HepG2 (cell line): Measurements from ENCODE around the gene ARCN1. TPM values are rescaled to one million over a fixed set of nuclear protein-coding genes. Genes with fewer than 3 reads are reported as not detected.
A peak's percentile ranks its signal among the peaks of the same experiment; 100 is the strongest.

Experiments used
- ATAC-seq: fragments of 200-7000 bp; cut with Tn5 transposase; 3 replicates; pipeline ENCODE4 v1.9.1; 2020; ENCODE audit warnings: mild to moderate bottlenecking, moderate library complexity
- BruUV-seq: library from RNA; stranded (reverse); fragments of 400-500 nt; replicated peaks from 2 replicates; lab custom pipeline; 2021; lab: Mats Ljungman, UMichigan
- CTCF ChIA-PET: fragments of 300-600 bp; formaldehyde crosslinking; extraction: SDS; loops from one replicate; lab custom pipeline; 2021; ENCODE audit warnings: low total read pairs, inconsistent platforms, low intra/inter-chr PET ratio; lab: Yijun Ruan, JAX
- POLR2A ChIA-PET: fragments of 350-600 bp; sonication (Branson Sonifier 250); formaldehyde crosslinking; loops from one replicate; lab custom pipeline; 2020; ENCODE audit warnings: antibody characterized with exemption, inconsistent platforms; lab: Yijun Ruan, JAX
- DNase-seq: peaks from one replicate; pipeline ENCODE4 v3.0.0-alpha.2; 2015; ENCODE audit warnings: low spot score
- FAIRE-seq: peaks from 3 replicates; lab custom pipeline; 2011; peaks lifted over from hg19 to GRCh38; lab: Jason Lieb, UNC
- H2AFZ ChIP-seq: one replicate; pipeline ENCODE4 v1.6.1; 2011; ENCODE audit warnings: low read length, inconsistent platforms
- H3K27ac ChIP-seq: fragments of 300-600 bp; 3 replicates; pipeline ENCODE4 v1.8.0; 2011; ENCODE audit warnings: mixed run types, mild to moderate bottlenecking, mixed read lengths, low read length, inconsistent platforms; ENCODE audit not compliant: insufficient read depth; ENCODE audit errors: extremely low read length
- H3K27me3 ChIP-seq, 2 experiments: fragments of 200-600 bp in 1 of 2; 2 replicates in 1 of 2; 3 replicates in 1 of 2; pipeline versions ENCODE4 v1.6.0 to v1.8.0; 2011; ENCODE audit warnings: low read length in 2 of 2, mild to moderate bottlenecking in 2 of 2, moderate library complexity in 2 of 2, inconsistent platforms in 1 of 2; ENCODE audit not compliant: insufficient read depth in 2 of 2, control insufficient read depth in 1 of 2
- H3K36me3 ChIP-seq, 2 experiments: fragments of 200-600 bp in 1 of 2; replicated peaks in 1 of 2; 2 replicates in 1 of 2; 3 replicates in 1 of 2; pipeline versions ENCODE4 v1.5.1 to v1.8.0; 2011; ENCODE audit warnings: low read length in 2 of 2, inconsistent platforms in 1 of 2; ENCODE audit not compliant: insufficient read depth in 2 of 2, control insufficient read depth in 1 of 2
- H3K4me1 ChIP-seq: 2 replicates; pipeline ENCODE4 v1.5.1; 2012; ENCODE audit warnings: low read length, inconsistent platforms; ENCODE audit not compliant: insufficient read depth
- H3K4me2 ChIP-seq: 2 replicates; pipeline ENCODE4 v1.6.0; 2011; ENCODE audit warnings: low read depth, low read length, inconsistent platforms
- H3K4me3 ChIP-seq, 3 experiments: fragments of 200-600 bp in 1 of 3; sonication (generic), shearing (Covaris generic) in 1 of 3; replicated peaks in 1 of 3; 2 replicates each; pipeline ENCODE4 v1.5.1; 2011 to 2016; ENCODE audit warnings: low read length in 3 of 3, inconsistent platforms in 2 of 3, low read depth in 2 of 3, mild to moderate bottlenecking in 2 of 3, control low read depth in 1 of 3, mixed read lengths in 1 of 3; ENCODE audit not compliant: insufficient read depth in 1 of 3
- H3K79me2 ChIP-seq: one replicate; pipeline ENCODE4 v1.6.1; 2011; ENCODE audit warnings: low read length, inconsistent platforms; ENCODE audit not compliant: insufficient read depth
- H3K9ac ChIP-seq: 2 replicates; pipeline ENCODE4 v1.6.0; 2011; ENCODE audit warnings: mild to moderate bottlenecking, low read depth, low read length, inconsistent platforms; ENCODE audit not compliant: insufficient read depth
- H3K9me3 ChIP-seq: 2 replicates; pipeline ENCODE4 v1.5.1; 2012; ENCODE audit warnings: mild to moderate bottlenecking, low read length
- H4K20me1 ChIP-seq: 2 replicates; pipeline ENCODE4 v1.6.0; 2011; ENCODE audit warnings: inconsistent platforms, mild to moderate bottlenecking, low read length, moderate library complexity; ENCODE audit not compliant: insufficient read depth
- CEBPG ChIP-seq: IDR thresholded peaks from 2 replicates; pipeline ENCODE4 v1.6.1; 2016
- FOXK2 ChIP-seq: fragments of 450-650 bp; IDR thresholded peaks from 2 replicates; pipeline ENCODE4 v1.6.1; 2016
- MAZ ChIP-seq, 2 experiments: sonication (generic) in 1 of 2; formaldehyde crosslinking in 1 of 2; IDR thresholded peaks; 2 replicates each; pipeline versions ENCODE4 v1.5.0 to v1.6.1; 2012 to 2020; ENCODE audit warnings: low read depth in 2 of 2, mild to moderate bottlenecking in 2 of 2, borderline replicate concordance in 1 of 2, improper control_type of control experiment in 1 of 2, low read length in 1 of 2, missing genetic modification reagents in 1 of 2, moderate library complexity in 1 of 2
- MIXL1 ChIP-seq: IDR thresholded peaks from 2 replicates; pipeline ENCODE4 v1.6.1; 2016
- NPAS2 ChIP-seq: sonication (generic); formaldehyde crosslinking; IDR thresholded peaks from 2 replicates; pipeline ENCODE4 v1.8.0; 2022; ENCODE audit warnings: mild to moderate bottlenecking, missing genetic modification reagents, borderline replicate concordance
- PHF5A ChIP-seq: IDR thresholded peaks from one replicate; pipeline ENCODE4 v1.6.1; 2018; ENCODE audit warnings: low read depth, missing genetic modification reagents; ENCODE audit not compliant: unreplicated experiment
- RBM39 ChIP-seq: fragments of 200-400 bp; formaldehyde crosslinking; IDR thresholded peaks from one replicate; pipeline ENCODE4 v1.6.1; 2018; ENCODE audit warnings: antibody characterized with exemption, mild to moderate bottlenecking, low read depth, low read length; ENCODE audit not compliant: poor library complexity, severe bottlenecking
- SIX1 ChIP-seq: sonication (generic); formaldehyde crosslinking; IDR thresholded peaks from 2 replicates; pipeline ENCODE4 v1.4.0; 2020; ENCODE audit warnings: missing genetic modification reagents, borderline replicate concordance
- SNRNP70 ChIP-seq: fragments of 200-400 bp; formaldehyde crosslinking; IDR thresholded peaks from 2 replicates; pipeline ENCODE4 v1.6.1; 2017; ENCODE audit warnings: mild to moderate bottlenecking, low read depth, low read length, moderate library complexity
- SRY ChIP-seq: sonication (generic); formaldehyde crosslinking; IDR thresholded peaks from 2 replicates; pipeline ENCODE4 v1.8.0; 2022; ENCODE audit warnings: mild to moderate bottlenecking, missing genetic modification reagents
- TBX2 ChIP-seq: sonication (generic); formaldehyde crosslinking; IDR thresholded peaks from 2 replicates; pipeline ENCODE4 v1.5.0; 2020; ENCODE audit warnings: missing genetic modification reagents, mild to moderate bottlenecking, borderline replicate concordance
- TCF7 ChIP-seq: sonication (generic); IDR thresholded peaks from 2 replicates; pipeline ENCODE4 v1.6.1; 2016; ENCODE audit warnings: antibody characterized with exemption, low read depth
- TGIF2 ChIP-seq: IDR thresholded peaks from 2 replicates; pipeline ENCODE4 v1.6.1; 2016; ENCODE audit warnings: control low read depth, missing compliant biosample characterization
- ZFP90 ChIP-seq: sonication (generic); formaldehyde crosslinking; IDR thresholded peaks from 2 replicates; pipeline ENCODE4 v1.8.0; 2022; ENCODE audit warnings: missing genetic modification reagents, mild to moderate bottlenecking, inconsistent platforms, borderline replicate concordance
- ZNF263 ChIP-seq: sonication (generic); formaldehyde crosslinking; IDR thresholded peaks from 2 replicates; pipeline ENCODE4 v1.4.0; 2020; ENCODE audit warnings: missing genetic modification reagents
- ZNF550 ChIP-seq: sonication (generic); formaldehyde crosslinking; IDR thresholded peaks from 2 replicates; pipeline ENCODE4 v1.4.0; 2020; ENCODE audit warnings: mild to moderate bottlenecking, missing genetic modification reagents, borderline replicate concordance
- ZNF562 ChIP-seq: sonication (generic); formaldehyde crosslinking; IDR thresholded peaks from 2 replicates; pipeline ENCODE4 v1.8.0; 2022; ENCODE audit warnings: missing genetic modification reagents, borderline replicate concordance
- WGBS: methylation state at CpG from one replicate; pipeline ENCODE4 v1.1.6; 2017; ENCODE audit warnings: low lambda C conversion rate; 5-methylcytosine and 5-hydroxymethylcytosine counted together
- in situ Hi-C: cut with HindIII; loops from 2 replicates; pipeline ENCODE4 v1.10.0; 2017; ENCODE audit warnings: low pct_unique_long_range_greater_than_20kb; ENCODE audit not compliant: extremely low pct_ligation_motif_present
- intact Hi-C: fragments of 100-400 bp; cut with micrococcal nuclease; formaldehyde crosslinking; loops from one replicate; pipeline ENCODE4 v1.10.0; 2022; ENCODE audit not compliant: unreplicated experiment
- polyA plus RNA-seq, 8 experiments: library from polyadenylated mRNA; depleted of rRNA in 3 of 8; stranded (reverse) in 7 of 8; unstranded in 1 of 8; fragments of >200 nt; fragmentation: Illumina TruSeq in 4 of 8; extraction: Trizol in 4 of 8; gene quantifications; 2 replicates each; pipeline versions ENCODE4 v1.2.1 to v1.2.3, GENCODE V29; 2011 to 2016; ENCODE audit warnings: low read depth in 4 of 8, missing spikeins in 1 of 8, mixed read lengths in 1 of 8; ENCODE audit not compliant: insufficient read depth in 1 of 8
- total RNA-seq, 5 experiments: library from RNA; depleted of rRNA; stranded (reverse); fragments of >200 nt; fragmentation: Illumina TruSeq; extraction: Trizol; gene quantifications; 2 replicates each; pipeline ENCODE4 v1.2.3, GENCODE V29; 2016; ENCODE audit warnings: low read depth in 1 of 5
- TF ChIP-seq, protein P1 (sequence below): sonication (generic); formaldehyde crosslinking; IDR thresholded peaks from 2 replicates; pipeline ENCODE4 v1.8.1; 2023; ENCODE audit warnings: mild to moderate bottlenecking, missing genetic modification reagents

Gene ARCN1
- total and polyA plus RNA-seq, 2 of the 13 experiments (the other 11 are each of a cell fraction or from before 2014, with no cell fraction given) = 148 to 200 TPM

DNA sequence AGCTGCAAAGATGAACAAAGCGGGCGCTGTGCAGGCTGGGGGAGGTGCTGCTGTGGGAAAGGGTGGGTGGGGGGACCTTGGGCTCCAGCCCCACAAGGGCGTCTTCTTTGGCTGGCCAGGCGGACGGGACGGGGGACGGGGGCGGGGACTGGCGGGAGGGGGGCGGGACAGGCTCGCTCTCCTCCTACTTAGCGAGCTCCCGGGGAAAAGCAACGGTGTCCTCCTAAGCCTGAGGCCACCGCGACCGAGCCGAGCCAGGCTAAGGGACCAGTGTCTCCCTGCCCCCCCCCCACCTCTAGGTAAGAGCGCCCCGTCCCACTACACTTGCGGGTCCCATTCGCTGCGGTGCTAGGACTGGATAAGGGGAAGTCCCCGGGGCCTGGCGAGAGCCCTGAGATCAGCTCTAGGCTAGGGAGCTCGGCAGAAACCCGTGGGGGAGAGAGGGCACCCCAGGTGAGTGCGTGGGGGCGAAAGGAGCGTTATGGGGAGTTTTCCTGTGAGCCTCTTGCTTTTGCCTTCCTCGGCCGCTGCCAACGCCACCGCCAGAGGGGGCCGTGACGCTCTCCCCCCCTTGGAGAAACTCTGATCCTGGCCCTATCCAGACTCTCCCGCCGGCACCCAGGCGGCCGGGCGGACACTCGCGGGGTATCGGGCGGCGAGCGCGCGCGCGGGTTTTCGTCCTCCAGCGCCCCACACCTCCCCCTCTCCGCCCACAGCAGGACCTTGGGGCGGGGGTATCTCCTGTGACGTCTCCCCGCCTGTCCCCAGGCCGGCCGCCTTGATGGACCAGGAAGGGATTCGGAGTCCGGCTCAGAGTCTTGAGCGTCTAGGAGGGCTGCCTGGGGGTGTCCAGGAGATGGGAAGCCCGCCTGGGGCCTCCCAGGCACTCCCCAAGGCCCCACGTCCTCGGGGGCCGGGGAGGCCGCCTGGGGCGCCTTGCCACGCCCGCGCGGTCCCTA lies 35.5 kb downstream of the ARCN1 start, which contains the start of gene PHLDB1 (continued):
- TF ChIP-seq FOXK2 (no peak), RBM39 (no peak), PHF5A (no peak), ZNF562 (no peak), TGIF2 (CRISPR knock-in tag) (no peak), MAZ (IDR thresholded peaks at IDR 0.05; ENCODE audit: borderline replicate concordance, low read depth, low read length) (no peak), MAZ (CRISPR knock-in tag; IDR thresholded peaks at IDR 0.05; ENCODE audit: low read depth) (no peak), NPAS2 (CRISPR knock-in tag) (no peak)

DNA sequence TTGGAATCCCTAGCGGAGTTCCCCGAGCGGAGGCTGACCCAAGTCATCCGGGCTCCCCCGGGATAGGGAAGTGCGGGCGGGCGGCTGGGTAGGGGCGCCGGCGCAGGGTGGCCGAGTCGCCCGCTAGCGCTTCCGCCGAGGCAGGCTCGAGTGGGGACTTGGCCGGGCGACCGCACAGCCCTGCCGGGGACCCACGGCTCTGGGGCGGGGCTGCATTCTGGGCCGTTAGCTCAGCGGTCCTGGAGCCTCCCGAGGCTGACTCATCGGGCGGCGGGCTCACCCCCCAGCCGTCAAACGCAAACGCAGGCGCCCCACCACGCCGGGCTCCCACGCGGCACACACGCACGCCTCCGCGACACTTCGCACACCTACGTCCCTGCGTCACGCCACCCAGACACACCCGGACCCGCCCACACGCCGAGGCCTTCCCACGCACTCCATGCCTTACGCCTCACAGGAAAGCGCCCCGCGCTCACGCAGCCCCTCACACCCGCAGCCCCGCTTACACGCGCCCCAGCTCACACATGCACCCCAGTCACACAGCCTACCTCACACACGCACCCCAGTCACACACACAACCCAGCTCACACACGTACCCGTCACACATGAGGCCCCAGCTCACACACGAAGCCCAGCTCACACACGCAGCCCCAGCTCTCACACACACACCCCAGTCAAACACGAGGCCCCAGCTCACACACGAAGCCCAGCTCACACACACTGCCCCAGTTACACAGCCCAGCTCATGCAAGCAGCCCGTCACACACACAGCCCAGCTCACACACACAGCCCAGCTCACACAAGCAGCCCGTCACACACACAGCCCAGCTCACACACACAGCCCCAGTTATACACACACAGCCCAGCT lies 36.4 kb downstream of the ARCN1 start:
- ChIA-PET POLR2A (interaction anchor here (0.8 to 6.9 kb wide), 5 partner anchors 8 to 37 kb away, joined by 3 to 83 read pairs (median 4); partner anchors contain the start of gene ARCN1), CTCF (interaction anchor here (2.1 kb wide), 1 partner anchor 51 kb away, joined by 16 read pairs; no protein-coding TSS in a partner anchor)
- peak; percentile 41 for ATAC-seq
- peak overlapping the region; percentile 91 for H3K4me2 ChIP-seq
- peak overlapping the region; percentile 65 to 84 (median 81) for H3K4me3 ChIP-seq
- no peak overlapping the region for H3K27ac ChIP-seq
- no peak for FAIRE-seq
- in situ Hi-C loops (no loop called here), intact Hi-C loops (loop anchor here (5.0 kb wide), 1 partner anchor 36 kb away; the partner anchor contains the start of gene ARCN1)
- H3K79me2 ChIP-seq = no peaks in the 10 kb centered on the region
- no peaks in the 10 kb centered on the region for H4K20me1 ChIP-seq
- no peaks in the 10 kb centered on the region for H3K36me3 ChIP-seq
- DNase-seq = no peak
- H3K4me1 ChIP-seq = peaks cover 39% of the 10 kb centered on the region
- whole genome bisulfite sequencing = 78% methylated on average over 23 of the region's 69 CpGs
- H2AFZ ChIP-seq = no peak overlapping the region
- H3K27me3 ChIP-seq = peaks cover 0 to 6% of the 10 kb centered on the region in 2 experiments; a peak in 1 of 5 replicates
- no TSS peak for BruUV-seq
- H3K9ac ChIP-seq = peak overlapping the region; percentile 64; the same call in 1 of the 2 replicates
- H3K9me3 ChIP-seq = no peaks in the 10 kb centered on the region
- TF ChIP-seq TBX2 (CRISPR knock-in tag) = no peak
- TF ChIP-seq ZNF550 (CRISPR knock-in tag) = no peak
- no peak for TF ChIP-seq ZFP90 (CRISPR knock-in tag)
- no peak for TF ChIP-seq SIX1 (CRISPR knock-in tag)
- TF ChIP-seq MIXL1 (CRISPR knock-in tag) = no peak
- TF ChIP-seq TCF7 = no peak
- TF ChIP-seq, protein P1, sequence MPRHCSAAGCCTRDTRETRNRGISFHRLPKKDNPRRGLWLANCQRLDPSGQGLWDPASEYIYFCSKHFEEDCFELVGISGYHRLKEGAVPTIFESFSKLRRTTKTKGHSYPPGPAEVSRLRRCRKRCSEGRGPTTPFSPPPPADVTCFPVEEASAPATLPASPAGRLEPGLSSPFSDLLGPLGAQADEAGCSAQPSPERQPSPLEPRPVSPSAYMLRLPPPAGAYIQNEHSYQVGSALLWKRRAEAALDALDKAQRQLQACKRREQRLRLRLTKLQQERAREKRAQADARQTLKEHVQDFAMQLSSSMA (CRISPR knock-in tag) = 0 out of 2 replicates have a peak, but pooled peaks have one; percentile 37
- no peak for TF ChIP-seq ZNF263 (CRISPR knock-in tag)
- TF ChIP-seq SRY (CRISPR knock-in tag) = no peak
- no peak for TF ChIP-seq SNRNP70
- TF ChIP-seq CEBPG = no peak
